Measurements from ENCODE around the gene MLXIP.

The MLXIP gene

DNA sequence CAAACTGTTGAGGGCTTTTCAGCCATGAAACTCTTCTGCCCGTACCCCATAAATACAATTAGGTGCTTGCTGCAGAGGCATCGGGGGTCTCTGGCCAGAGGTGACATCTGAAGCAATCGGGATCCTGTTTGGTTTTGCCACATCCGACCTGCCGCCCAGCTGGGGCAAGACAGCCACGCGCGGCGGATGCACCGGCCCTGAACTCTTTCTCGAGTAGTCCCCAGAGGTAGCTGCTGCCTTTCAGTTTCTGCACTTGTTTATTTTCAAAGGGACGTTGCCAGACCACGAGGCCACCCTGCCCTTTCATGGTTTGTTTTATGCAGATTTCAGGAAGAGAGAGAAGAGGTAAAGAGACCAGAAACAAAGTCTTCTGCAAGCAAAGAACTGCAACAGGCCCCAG, 10.6 kb upstream of the MLXIP start:
- H3K4me3 ChIP-seq (replicated peaks in 1 of 2; ENCODE audit: low read depth in 2 of 2, low read length in 2 of 2), result no peak overlapping the region
- peak; percentile 27 to 65 for DNase-seq (ENCODE audit: low read depth in 2 of 2)
- TF ChIP-seq, protein P1, sequence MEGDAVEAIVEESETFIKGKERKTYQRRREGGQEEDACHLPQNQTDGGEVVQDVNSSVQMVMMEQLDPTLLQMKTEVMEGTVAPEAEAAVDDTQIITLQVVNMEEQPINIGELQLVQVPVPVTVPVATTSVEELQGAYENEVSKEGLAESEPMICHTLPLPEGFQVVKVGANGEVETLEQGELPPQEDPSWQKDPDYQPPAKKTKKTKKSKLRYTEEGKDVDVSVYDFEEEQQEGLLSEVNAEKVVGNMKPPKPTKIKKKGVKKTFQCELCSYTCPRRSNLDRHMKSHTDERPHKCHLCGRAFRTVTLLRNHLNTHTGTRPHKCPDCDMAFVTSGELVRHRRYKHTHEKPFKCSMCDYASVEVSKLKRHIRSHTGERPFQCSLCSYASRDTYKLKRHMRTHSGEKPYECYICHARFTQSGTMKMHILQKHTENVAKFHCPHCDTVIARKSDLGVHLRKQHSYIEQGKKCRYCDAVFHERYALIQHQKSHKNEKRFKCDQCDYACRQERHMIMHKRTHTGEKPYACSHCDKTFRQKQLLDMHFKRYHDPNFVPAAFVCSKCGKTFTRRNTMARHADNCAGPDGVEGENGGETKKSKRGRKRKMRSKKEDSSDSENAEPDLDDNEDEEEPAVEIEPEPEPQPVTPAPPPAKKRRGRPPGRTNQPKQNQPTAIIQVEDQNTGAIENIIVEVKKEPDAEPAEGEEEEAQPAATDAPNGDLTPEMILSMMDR (IDR thresholded peaks at IDR 0.05; ENCODE audit: low read depth, low read length), result no peak

DNA sequence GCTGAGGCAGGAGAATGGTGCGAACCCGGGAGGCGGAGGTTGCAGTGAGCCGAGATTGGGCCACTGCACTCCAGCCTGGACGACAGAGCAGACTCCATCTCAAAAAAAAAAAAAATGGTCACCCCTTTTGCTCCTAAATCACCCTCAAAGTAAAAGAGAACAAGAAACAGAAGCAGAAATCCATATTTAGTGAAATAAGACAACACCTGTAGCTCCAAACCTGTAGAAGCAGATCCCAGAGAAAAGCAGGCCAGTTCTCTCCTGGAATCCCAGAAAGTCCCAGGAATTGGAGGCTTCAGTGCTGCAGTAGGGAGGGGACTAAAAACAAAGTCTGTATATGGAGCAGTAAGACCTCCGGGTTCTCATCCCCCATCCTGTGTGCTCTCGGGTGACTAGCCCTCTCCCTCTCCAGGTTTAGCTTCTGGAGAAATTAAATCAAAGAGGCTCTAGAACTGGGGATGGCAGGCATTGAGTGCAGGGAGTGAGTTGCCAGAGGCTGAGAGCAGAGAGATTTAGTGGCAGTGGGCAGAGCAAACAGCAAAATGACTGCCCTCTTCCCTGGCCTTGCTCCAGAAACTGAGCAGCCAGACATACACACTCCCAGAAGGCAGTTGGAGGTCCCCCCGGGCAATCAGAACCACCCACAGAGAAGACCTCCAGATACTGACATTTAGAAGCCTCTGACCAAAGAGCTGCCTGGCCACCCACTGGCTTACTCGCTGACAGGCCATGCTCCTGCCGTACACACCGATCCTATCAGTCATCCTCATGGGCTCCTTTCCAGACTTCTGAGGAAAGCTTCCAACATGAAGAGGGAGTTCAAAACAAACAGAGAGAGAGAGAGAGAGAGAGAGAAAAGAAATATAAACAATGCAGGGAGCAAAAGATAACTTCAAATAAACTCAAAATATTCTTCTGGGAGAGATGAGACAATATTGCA, 6.3 kb upstream of the MLXIP start:
- peak; percentile 95 to 99 for DNase-seq (ENCODE audit: low read depth in 2 of 2)
- H3K4me3 ChIP-seq (replicated peaks in 1 of 2; ENCODE audit: low read depth in 2 of 2, low read length in 2 of 2), result no peak overlapping the region
- TF ChIP-seq, protein P1 (IDR thresholded peaks at IDR 0.05; ENCODE audit: low read depth, low read length), result no peak

DNA sequence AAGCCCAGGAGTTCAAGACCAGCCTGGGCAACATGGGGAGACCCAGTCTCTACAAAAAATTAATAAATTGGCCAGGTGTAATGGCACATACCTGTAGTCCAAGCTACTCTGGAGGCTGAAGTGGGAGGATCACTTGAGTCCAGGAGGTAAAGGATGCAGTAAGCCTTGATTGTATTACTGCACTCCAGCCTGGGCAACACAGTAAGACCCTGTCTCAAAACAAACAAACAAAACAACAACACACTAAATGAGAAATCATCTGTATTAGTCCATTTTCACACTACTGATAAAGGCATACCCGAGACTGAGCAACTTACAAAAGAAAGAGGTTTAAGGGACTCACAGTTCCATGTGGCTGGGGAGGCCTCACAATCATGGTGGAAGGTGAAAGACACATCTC, 4.7 kb upstream of the MLXIP start:
- TF ChIP-seq, protein P1 (IDR thresholded peaks at IDR 0.05; ENCODE audit: low read depth, low read length), result no peak
- no peak overlapping the region for H3K4me3 ChIP-seq (replicated peaks in 1 of 2; ENCODE audit: low read depth in 2 of 2, low read length in 2 of 2)
- DNase-seq (ENCODE audit: low read depth in 2 of 2), result no peak

DNA sequence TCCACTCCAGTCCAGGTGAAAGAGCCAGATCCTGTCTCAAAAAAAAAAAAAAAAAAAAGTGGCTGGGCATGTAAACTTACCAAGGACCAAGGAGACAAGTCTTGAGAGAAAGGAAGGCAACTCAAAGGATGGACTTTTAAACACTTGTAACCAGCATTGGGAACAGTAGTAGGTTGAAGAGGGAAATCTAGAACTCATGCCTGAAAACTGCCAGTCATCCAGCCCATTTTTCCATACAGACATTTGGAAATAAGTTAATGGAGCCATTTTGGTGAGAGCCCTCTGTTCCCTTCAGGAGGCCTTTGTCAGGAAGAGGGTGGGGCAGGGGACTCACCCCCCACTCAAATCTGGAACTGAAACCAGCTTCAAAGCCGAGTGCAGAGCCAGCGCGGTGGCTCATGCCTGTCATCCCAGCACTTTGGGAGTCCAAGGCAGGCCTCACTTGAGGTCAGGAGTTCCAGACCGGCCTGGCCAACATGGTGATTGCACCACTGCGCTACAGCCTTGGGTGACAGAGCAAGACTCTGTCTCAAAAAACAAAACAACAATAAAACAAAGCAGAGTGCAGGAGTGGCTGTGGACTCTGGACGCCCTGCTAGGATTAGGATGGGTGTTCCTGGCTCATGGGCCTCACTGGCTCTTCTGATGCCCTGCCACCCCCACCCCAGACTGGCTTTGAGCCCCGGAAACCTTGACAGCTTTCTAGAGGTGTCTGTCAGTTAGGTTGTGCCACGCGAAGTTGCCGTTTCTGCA, 1.6 kb upstream of the MLXIP start:
- H3K4me3 ChIP-seq (replicated peaks in 1 of 2; ENCODE audit: low read depth in 2 of 2, low read length in 2 of 2), result no peak overlapping the region
- DNase-seq (ENCODE audit: low read depth in 2 of 2), result no peak
- TF ChIP-seq, protein P1 (IDR thresholded peaks at IDR 0.05; ENCODE audit: low read depth, low read length), result no peak

DNA sequence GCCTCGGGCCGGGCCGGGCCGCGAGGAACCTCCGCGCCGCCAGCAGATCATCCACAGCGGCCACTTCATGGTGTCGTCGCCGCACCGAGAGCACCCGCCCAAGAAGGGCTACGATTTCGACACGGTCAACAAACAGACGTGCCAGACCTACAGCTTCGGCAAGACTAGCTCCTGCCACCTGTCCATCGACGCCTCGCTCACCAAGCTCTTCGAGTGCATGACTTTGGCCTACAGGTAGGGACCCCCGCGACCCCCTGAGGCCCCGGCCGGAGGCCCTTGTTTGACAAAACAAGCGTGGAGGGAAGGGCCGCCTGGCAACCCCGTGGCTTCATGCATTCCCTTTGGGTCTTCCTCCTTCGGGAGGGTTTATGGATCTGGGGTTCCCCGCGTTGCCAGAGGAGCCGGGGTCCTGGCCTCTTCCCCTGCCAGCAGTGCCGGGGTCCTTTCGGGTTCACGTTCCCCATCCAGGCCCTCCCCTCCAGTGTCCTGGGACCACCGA, 526 bp downstream of the MLXIP start:
- peak overlapping the region; percentile 90 to 92 for H3K4me3 ChIP-seq (replicated peaks in 1 of 2; ENCODE audit: low read depth in 2 of 2, low read length in 2 of 2)
- DNase-seq (ENCODE audit: low read depth in 2 of 2), result peak in 1 of 2 donors; percentile 21
- TF ChIP-seq, protein P1 (IDR thresholded peaks at IDR 0.05; ENCODE audit: low read depth, low read length), result no peak

DNA sequence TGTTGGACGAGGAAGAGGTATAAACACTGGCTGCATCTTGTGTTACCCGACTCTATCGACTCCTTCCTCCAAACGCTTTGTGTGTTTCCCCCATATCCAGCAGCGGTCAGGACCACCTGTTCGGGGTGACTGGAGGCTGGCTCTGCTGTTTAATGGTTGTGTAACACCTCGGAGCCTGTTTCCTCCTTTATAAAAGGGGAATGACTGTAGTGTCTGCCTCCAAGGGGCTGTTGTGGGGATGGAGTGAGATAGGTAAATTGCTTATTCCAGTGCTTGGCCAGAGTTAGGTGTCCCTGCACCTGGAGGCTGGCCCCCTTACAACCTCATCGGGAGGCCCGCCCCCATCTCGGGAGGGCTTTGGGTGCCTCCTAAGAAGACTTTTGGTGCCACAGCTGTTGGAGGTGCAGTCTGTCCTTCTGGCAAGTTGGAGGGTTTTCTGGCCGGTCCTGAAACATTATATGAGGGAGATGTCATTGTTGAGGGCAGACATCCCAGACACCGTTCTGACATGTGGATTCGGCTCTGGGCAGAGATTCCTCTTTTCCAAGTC, 1.1 kb downstream of the MLXIP start:
- H3K4me3 ChIP-seq (replicated peaks in 1 of 2; ENCODE audit: low read depth in 2 of 2, low read length in 2 of 2), result peak overlapping the region; percentile 90 to 92
- DNase-seq (ENCODE audit: low read depth in 2 of 2), result no peak
- TF ChIP-seq, protein P1 (IDR thresholded peaks at IDR 0.05; ENCODE audit: low read depth, low read length), result no peak
